Activated T-helper 1 cell treated with Interleukin-2 at 50 U/mL for 16 hours (primary cell): ENCODE data around the gene KLC1.
A peak's percentile ranks its signal among the peaks of the same experiment; 100 is the strongest.
"Not testable (repeated sequence)": the region's sequence is repeated elsewhere in the genome, so short reads cannot be mapped to it uniquely, and the experiment has no call there.

Experiments used
- DNase-seq: peaks from one replicate; pipeline ENCODE4 v3.0.0-alpha.2; 2020; ENCODE audit warnings: low read depth

The KLC1 gene

GRCh38 chr14:103625356-103626095, 3.5 kb upstream of the KLC1 start:
- DNase-seq, result peak; percentile 17

- no peak for DNase-seq
These were observed 2.7 kb upstream of the KLC1 start for GRCh38 chr14:103626146-103626850.

DNA sequence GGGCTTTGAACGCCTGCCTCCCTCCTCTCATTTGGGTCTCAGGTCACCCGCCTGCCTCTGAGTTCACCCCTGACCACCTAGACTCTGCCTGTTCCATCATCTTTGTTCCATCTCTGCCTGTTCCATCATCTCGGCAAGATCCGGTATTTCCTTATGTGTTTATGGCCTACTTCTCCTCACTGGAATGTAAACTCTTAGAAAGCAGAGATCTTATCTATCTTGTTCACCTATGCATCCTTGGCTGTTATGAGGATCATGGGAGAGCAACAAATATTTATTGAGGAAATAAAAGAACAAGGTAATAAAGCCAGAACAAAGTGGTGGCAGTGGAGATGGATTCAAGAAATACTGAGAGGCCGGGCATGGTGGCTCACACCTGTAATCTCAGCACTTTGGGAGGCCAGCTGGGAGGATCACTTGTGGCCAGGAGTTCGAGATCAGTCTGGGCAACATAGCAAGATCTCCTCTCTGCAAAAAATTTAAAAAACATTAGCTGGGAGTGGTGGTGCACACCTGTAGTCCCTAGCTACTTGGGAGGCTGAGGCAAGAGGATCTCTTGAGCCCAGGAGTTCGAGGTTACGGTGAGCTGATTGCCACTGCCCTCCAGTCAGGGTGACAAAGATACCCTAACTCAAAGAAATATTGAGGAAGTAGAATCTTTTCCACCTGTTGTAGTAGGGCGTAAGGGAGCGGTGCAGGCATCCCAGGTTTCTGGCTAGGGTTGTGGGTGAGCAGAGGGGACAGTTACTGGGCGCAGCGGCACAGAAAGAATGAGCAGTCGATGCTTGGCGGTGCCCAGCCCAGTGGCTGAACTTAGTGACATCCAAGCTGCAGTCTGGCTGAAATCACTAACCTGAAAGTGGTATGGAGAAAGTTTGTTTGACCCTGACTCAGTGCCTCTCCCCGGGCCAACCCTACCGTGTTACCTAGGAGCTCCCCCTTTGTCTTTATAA, 1.7 kb upstream of the KLC1 start:
- DNase-seq, result no peak

- no peak for DNase-seq
These were observed 759 bp upstream of the KLC1 start for GRCh38 chr14:103628221-103628683.

- peak; percentile 23 for DNase-seq
These were observed 601 bp downstream of the KLC1 start for GRCh38 chr14:103629503-103630121.

GRCh38 chr14:103630364-103631108, 1.5 kb downstream of the KLC1 start:
- no peak for DNase-seq

DNA sequence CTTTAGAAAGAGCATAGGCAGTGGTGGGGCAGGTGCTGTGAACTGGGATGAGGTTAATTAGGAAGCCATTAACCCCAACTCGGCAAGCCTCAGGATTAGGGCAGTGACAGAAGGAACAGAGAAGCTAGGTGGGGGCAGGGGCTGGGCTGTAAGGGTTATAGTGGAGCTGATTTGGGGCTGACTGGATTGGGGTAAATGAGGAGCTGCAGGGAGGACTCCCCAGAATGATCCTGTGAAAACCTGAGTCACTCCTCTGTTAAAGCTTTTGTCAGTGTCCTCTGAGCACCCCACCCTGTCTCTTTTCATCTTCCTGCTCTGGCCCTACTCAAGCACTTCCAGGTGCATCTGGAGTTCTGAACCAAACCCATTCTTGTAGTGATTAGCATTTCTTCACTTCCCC, 4.4 kb downstream of the KLC1 start:
- no peak for DNase-seq

DNA sequence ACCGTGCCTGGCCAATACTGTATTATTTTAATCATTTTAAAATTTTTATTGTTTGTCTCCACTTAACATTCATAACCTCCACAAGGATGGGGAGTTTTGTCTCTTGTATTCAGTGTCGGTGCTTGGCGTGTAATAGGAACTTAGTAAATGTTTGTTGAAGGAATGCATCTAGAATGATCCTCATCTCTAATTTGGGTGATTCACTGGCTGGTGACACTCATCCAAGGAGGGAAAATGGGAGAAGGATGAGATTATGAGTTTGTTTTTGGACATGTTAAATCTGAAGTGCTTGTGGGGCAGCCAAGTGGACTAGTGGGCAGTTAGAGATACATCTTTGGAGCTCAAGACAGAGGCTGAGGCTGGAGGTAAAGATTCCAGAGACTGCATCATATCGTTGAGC, 5.1 kb downstream of the KLC1 start:
- DNase-seq, result no peak

DNA sequence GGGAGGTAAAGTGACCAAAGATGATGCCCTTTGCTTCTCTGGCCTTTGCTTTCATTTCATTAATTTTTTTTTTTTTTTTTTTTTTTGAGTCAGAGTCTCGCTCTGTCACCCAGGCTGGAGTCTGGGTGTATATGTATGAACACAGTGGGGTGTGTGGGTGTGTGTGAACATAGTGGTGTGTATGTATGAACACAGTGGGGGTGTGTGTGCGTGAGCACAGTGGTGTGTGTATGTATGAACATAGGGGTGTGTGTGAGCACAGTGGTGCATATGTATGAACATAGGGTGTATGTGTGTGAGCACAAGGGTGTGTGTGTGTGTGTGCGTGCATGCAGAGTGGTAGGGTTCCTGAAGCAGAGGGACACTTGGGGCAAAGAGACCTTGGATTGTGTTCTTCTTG, 9.6 kb downstream of the KLC1 start:
- no peak for DNase-seq

- DNase-seq, result no peak
These were observed 12.2 kb downstream of the KLC1 start for GRCh38 chr14:103641161-103641560.

DNA sequence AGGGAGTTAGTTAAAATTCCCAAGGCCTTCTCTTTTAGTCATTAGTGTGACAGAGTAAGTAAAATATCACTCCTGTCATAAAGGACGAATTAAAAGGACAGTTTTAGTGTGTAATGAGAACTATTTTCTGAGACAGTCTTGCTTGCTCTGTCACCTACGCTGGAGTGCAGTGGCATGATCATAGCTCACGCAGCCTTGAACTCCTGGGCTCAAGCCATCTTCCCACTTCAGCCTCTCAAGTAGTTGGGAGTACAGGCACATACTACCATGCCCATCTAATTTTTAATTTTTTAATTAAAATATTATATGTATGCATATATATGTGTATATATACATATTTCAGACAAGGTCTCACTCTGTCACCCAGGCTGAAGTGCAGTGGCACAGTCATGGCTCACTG, 17.2 kb downstream of the KLC1 start:
- DNase-seq, result no peak

GRCh38 chr14:103649001-103649400, 20.0 kb downstream of the KLC1 start:
- DNase-seq, result no peak

- no peak for DNase-seq
These were observed 21.2 kb downstream of the KLC1 start for GRCh38 chr14:103650213-103650612.

DNA sequence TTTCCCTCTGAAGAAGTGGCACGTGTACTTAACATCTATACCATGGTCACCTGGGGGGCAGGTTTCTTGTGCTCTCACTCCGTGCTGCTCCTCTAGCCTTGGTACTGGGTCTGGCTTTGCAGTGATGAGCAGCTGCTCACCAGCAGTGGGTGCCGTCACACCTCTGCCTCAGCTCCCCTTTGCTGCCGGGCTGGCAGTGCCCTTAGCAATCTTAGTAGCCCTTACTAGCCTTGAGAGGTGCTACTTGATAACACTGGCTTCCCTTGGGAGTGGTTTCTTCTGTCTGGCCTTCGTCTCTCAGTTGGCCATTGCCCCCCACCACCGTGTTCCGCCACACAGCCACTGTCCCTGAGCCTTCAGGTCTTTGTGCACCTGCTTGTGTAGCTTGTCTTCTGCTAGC, 22.6 kb downstream of the KLC1 start:
- no peak for DNase-seq

- DNase-seq, result no peak
These were observed 23.8 kb downstream of the KLC1 start for GRCh38 chr14:103652806-103653205.

DNA sequence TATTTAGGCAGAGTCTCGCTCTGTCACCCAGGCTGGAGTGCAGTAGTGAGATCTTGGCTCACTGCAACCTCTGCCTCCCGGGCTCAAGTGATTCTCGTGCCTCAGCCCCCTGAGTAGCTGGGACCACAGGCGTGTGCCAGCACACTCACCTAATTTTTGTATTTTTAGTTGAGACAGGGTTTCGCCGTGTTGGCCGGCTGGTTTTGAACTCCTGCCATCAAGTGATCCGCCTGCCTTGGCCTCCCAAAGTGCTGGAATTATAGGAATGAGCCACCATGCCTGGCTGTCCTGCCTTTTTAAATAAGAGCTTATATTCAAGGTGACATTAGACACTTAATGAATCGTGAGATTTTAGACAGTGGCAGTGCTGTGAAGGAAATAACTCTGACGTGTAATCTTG, 24.3 kb downstream of the KLC1 start:
- not testable (repeated sequence) for DNase-seq

GRCh38 chr14:103653805-103654204, 24.8 kb downstream of the KLC1 start:
- no peak for DNase-seq

DNA sequence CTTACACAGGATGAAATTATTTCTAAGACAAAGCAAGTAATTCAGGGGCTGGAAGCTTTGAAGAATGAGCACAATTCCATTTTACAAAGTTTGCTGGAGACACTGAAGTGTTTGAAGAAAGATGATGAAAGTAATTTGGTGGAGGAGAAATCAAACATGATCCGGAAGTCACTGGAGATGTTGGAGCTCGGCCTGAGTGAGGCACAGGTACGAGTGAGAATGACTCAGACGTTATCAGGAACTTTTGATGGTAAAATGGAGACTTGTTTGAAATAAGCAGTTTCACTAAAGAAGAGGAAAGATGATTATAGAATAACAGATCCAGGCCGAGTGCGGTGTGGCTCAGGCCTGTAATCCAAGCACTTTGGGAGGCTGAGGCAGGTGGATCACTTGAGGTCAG, 25.6 kb downstream of the KLC1 start:
- DNase-seq, result no peak

DNA sequence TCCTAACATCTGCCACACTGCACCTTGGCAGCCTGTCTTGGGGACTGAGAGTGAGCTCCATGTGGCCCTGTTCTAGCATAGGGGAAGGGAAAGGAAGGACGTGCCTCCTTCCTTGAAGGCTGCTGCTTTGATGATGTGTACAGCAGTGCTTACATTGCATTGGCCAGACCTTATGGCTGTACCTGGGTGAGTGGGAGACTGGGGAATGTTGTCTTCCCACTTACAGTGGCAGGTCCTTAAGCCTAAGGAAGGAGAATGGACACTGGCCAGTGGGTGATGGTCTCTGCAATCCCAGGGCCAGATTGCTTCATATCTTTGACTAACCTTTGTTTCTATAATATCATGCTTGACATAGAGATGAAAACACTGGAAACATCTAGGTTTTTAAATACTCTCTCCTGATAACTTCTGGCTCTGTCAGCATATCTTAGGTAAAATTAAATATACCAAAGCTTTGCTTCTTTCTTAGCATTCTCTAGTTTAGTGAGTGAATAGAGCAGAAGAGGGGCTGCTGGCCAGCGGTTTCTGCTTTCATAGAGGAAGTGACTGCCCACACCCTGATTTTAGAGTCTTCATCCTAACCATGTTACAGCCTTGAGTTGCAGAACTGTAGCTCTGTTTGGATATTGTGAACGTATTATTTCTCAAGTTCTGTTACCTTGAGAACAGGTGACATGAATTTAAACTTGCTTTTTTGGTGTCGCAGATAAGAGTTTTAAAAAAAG, 27.2 kb downstream of the KLC1 start:
- no peak for DNase-seq

- DNase-seq, result no peak
These were observed 27.7 kb downstream of the KLC1 start for GRCh38 chr14:103656756-103657133.

- DNase-seq, result no peak
These were observed 28.5 kb downstream of the KLC1 start for GRCh38 chr14:103657471-103657870.
